Forelimb muscle (tissue), 1 donor: ENCODE data around the gene GRM8. TPM values are rescaled to one million over a fixed set of nuclear protein-coding genes. Genes with fewer than 3 reads are reported as not detected.

Experiments
- DNase-seq: peaks from one replicate; pipeline ENCODE4 v3.0.0-alpha.2; 2013; ENCODE audit warnings: low read depth
- polyA plus RNA-seq: library from polyadenylated mRNA; unstranded; fragments of 120-200 nt; gene quantifications from one replicate; pipeline ENCODE4 v1.2.1, GENCODE V29; 2013; ENCODE audit not compliant: insufficient read length

The GRM8 gene
- polyA plus RNA-seq, 1 donor = 0.11 TPM

- DNase-seq = no peak
Measured at GRCh38 chr7:126529833-126530232, 722.9 kb downstream of the GRM8 start.

GRCh38 chr7:126529254-126529653 is 723.5 kb downstream of the GRM8 start:
- DNase-seq = no peak

GRCh38 chr7:126525906-126526305 is 726.8 kb downstream of the GRM8 start:
- DNase-seq = no peak

GRCh38 chr7:126524967-126525366 is 727.8 kb downstream of the GRM8 start:
- DNase-seq = no peak

- DNase-seq = no peak
Measured at GRCh38 chr7:126511046-126511445, 741.7 kb downstream of the GRM8 start.

GRCh38 chr7:126501617-126502016 is 751.1 kb downstream of the GRM8 start:
- DNase-seq = no peak

- no peak for DNase-seq
Measured at GRCh38 chr7:126499481-126499880, 753.3 kb downstream of the GRM8 start.

- no peak for DNase-seq
Measured at GRCh38 chr7:126495733-126496132, 757.0 kb downstream of the GRM8 start.

- DNase-seq = no peak
Measured at GRCh38 chr7:126495001-126495400, 757.7 kb downstream of the GRM8 start.

- DNase-seq = no peak
Measured at GRCh38 chr7:126493801-126494200, 758.9 kb downstream of the GRM8 start.

- DNase-seq = no peak
Measured at GRCh38 chr7:126489874-126490273, 762.9 kb downstream of the GRM8 start.

- no peak for DNase-seq
Measured at GRCh38 chr7:126487728-126488442, 764.9 kb downstream of the GRM8 start.

- DNase-seq = no peak
Measured at GRCh38 chr7:126486806-126487205, 765.9 kb downstream of the GRM8 start.

- no peak for DNase-seq
Measured at GRCh38 chr7:126485791-126486190, 767.0 kb downstream of the GRM8 start.

- DNase-seq = no peak
Measured at GRCh38 chr7:126483972-126484371, 768.8 kb downstream of the GRM8 start.

GRCh38 chr7:126472825-126473224 is 779.9 kb downstream of the GRM8 start:
- no peak for DNase-seq

GRCh38 chr7:126462405-126462804 is 790.3 kb downstream of the GRM8 start:
- DNase-seq = no peak

- DNase-seq = no peak
Measured at GRCh38 chr7:126460664-126461063, 792.1 kb downstream of the GRM8 start.

- DNase-seq = no peak
Measured at GRCh38 chr7:126453104-126453503, 799.6 kb downstream of the GRM8 start.

GRCh38 chr7:126450269-126450671 is 802.5 kb downstream of the GRM8 start:
- no peak for DNase-seq

GRCh38 chr7:126449611-126450268 is 803.0 kb downstream of the GRM8 start:
- no peak for DNase-seq

GRCh38 chr7:126447984-126448383 is 804.8 kb downstream of the GRM8 start:
- DNase-seq = no peak

GRCh38 chr7:126445991-126446390 is 806.8 kb downstream of the GRM8 start:
- DNase-seq = no peak

GRCh38 chr7:126443951-126444350 is 808.8 kb downstream of the GRM8 start:
- no peak for DNase-seq
